GM19324 (cell line): ENCODE data around the gene TMEM184A.

ENCODE experiments used
- ATAC-seq: cut with Tn5 transposase; IDR thresholded peaks from one replicate; pipeline ENCODE4 v1.9.1; 2021; ENCODE audit warnings: mild to moderate bottlenecking, moderate library complexity; ENCODE audit not compliant: unreplicated experiment, low FRiP score

Gene TMEM184A

DNA sequence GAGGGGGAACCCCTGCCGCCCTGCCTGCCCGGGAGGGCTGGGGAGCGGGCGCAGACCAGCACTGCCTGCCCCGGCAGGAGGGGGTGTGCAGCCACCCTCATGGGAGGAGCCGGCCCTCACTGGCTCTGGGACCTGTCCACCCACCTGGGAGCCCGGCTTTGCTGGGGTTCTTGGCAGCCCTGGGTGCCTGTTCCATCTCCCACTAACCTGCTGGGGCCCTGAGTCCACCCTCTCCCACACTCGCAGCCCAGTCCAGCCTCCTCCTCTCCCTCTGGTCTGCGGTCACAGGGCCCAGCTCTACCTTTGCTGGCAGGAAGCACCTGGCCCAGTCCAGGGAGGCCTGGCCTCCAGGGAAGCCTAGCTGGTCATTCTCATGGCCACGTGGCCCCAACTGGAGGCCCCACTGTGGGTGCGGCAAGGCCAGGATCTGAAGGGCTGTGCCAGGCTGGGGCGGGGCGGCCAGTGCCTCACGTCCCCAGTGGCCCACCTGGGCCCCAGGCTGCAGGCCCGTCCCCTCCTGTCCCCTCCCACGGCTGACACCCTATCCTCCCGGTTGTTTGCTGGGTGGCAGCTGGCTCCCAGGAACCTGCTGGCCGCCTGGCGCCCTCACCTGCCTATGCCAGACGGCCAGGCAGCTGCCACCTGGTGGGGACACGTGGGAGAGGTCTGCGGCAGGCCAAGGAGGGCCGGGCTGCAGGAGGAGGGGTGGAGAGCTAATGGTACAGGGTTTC is at the start of gene TMEM184A:
TMEM184A (minus strand) TSS at position 393 of the 731 bp plus-strand sequence. CDS start 721 bp downstream, outside the sequence.
- ATAC-seq, result peak; percentile 44

- no peak for ATAC-seq
These were observed 48.4 kb upstream of the TMEM184A start for GRCh38 chr7:1604383-1604782.

- no peak for ATAC-seq
These were observed 47.6 kb upstream of the TMEM184A start for GRCh38 chr7:1603346-1604225.

GRCh38 chr7:1602386-1602785 is 46.4 kb upstream of the TMEM184A start:
- no peak for ATAC-seq

DNA sequence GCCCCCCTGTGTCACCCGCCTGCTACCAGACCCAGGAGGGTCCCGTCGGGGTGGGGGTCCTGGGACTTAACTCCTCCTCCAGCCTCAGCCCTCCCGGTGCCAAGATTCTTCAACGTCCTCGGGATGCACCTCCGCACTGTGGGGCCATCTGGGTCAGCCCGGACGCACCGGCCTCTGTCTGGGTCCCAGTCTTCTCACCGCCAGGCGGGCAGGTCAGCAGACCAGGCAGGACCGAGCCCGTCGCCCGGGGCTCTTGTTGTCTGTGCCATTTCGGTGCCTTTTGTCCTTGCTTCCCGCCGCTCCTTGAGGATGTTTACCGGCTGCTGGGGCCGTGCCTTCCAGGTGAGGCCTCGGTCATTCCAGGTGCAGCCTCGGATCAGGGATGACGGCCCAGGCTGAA is 46.0 kb upstream of the TMEM184A start:
- no peak for ATAC-seq

GRCh38 chr7:1599640-1600395 is 43.8 kb upstream of the TMEM184A start:
- no peak for ATAC-seq

GRCh38 chr7:1598961-1599639 is 43.1 kb upstream of the TMEM184A start:
- ATAC-seq, result no peak

GRCh38 chr7:1598286-1598685 is 42.3 kb upstream of the TMEM184A start:
- no peak for ATAC-seq

DNA sequence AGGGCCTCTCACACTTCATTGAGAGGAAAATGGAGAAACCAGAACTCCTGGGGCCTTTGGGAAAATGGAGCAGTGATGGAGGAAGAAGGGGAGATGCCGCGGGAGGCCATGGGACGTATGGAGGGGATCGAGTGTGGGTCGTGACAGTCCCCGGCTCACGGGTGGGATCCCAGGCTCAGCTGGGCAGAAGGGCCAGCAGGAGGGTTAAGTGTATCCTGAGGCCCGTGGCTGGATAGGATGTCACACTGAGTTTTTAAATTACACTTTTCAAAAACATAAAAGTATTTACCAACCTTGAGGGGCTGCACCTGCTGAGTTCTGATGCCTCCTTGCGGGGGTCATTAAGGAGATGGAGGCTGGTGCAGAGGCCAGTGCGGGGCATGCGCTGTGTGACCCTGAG is 41.8 kb upstream of the TMEM184A start:
- ATAC-seq, result no peak

GRCh38 chr7:1597066-1597760 is 41.2 kb upstream of the TMEM184A start:
- ATAC-seq, result no peak

DNA sequence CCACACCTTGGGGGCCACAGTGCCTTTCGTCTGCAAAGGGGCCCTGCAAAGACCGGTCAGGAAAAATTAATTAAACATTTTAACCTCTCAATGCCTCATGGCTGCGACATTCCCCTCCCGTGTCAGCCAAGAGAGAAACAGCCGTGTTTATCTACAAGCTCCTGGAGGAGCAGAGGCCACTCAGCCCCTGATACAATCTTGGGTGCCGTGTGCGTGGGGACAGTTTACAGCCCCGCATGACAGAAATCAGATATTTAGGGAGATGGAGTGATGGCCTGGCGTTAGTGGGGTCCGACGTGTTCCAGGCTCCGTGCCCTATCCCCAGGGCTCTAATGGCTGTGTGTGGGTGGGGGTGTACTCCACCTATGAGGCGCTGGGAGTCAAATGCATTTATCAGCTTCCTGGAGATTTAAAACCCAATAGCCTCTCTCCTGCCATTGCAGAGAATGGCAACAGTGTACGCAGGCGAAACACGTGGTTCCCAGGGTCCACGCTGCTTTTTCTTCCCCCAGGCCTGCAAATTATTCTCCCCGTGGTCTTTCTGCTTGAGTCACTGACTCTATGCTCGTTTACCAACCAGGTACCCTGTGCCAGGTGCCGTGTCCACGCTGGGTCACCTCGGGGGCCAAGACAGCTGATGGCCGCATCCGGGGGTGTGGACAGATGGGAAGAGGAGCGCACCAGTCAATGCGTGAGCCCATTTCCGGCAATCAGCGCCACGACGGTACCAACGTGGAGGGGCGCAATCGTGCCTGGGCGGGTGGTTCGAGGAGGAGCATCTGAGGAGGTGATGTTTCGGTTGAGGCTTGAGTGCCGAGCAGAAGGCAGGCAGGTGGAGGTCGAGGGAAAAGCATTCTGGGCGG is 40.4 kb upstream of the TMEM184A start:
- ATAC-seq, result no peak

- no peak for ATAC-seq
These were observed 39.6 kb upstream of the TMEM184A start for GRCh38 chr7:1595636-1596035.

- no peak for ATAC-seq
These were observed 39.0 kb upstream of the TMEM184A start for GRCh38 chr7:1595027-1595426.

DNA sequence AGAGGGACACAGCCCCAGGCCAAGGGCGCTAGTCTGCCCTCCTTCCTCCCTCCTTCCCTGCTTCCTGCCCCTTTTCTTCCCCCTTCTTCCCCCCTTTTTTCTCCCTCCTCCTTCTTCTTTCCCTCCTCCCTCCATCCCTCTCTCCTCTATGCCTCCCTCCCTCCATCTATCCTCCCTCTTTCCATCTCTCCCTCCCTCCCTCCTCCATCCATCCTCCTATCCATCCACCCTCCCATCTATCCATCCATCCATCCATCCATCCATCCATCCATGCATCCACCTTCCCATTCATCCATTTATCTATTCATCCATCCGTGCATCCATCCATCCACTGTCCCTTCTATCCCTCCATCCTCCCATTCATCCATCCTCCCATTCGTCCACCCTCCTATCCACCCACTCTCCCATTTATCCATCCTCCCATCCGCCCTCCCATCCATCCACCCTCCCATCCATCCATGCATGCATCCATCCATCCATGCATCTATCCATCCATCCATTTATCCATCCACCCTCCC is 38.0 kb upstream of the TMEM184A start:
- ATAC-seq, result no peak

DNA sequence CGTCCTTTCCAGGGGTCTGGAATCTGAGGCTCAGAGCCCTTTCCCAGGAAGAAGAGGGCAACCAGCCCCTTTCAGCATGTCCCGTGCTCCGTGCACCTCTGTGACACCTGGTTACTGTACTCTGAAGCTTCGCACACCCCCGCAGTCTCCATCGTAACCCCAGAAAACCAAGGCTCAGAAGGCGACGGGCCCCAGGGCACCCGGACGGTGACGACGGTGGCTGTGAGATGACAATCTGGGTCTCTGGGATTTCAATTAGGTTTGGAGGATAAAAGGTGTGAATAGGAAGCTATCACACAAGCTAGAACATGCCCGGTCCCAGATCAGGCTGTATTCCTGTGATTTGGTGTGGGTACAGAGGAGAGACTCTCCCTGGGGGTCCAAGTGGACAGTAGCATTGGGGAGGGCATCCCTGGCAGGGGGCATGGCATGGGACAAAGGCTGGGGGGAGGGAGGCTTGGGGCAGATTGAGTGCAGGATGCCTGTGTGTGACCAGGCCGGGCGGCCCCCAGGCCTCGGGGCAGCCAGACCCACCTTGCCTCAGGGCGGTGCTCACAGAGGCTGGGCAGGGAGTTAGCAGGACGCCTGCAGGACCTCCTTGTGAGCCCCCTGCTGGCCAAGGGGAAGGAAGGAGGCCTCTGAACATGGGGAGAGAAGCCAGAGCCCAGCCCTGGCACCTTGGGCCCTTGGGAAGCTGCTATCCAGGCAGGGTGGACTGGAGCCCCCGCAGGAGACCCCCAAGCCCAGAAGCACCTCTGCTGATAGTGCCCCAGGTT is 37.3 kb upstream of the TMEM184A start:
- ATAC-seq, result no peak

GRCh38 chr7:1592299-1592871 is 36.4 kb upstream of the TMEM184A start:
- ATAC-seq, result no peak

- no peak for ATAC-seq
These were observed 35.9 kb upstream of the TMEM184A start for GRCh38 chr7:1591876-1592275.

GRCh38 chr7:1591396-1591795 is 35.4 kb upstream of the TMEM184A start:
- ATAC-seq, result no peak
